Stimulated activated CD4-positive, alpha-beta T cell treated with anti-CD3 and anti-CD28 coated beads, Interleukin-4, amount 100 ng/mL, for 4 hours (primary cell): Measurements from ENCODE around the gene AHDC1.
"Not testable (repeated sequence)": the region's sequence is repeated elsewhere in the genome, so short reads cannot be mapped to it uniquely, and the experiment has no call there.

Source experiments
- DNase-seq, 2 experiments: peaks; one replicate each; pipeline ENCODE4 v3.0.0-alpha.2; 2020

Gene AHDC1

DNA sequence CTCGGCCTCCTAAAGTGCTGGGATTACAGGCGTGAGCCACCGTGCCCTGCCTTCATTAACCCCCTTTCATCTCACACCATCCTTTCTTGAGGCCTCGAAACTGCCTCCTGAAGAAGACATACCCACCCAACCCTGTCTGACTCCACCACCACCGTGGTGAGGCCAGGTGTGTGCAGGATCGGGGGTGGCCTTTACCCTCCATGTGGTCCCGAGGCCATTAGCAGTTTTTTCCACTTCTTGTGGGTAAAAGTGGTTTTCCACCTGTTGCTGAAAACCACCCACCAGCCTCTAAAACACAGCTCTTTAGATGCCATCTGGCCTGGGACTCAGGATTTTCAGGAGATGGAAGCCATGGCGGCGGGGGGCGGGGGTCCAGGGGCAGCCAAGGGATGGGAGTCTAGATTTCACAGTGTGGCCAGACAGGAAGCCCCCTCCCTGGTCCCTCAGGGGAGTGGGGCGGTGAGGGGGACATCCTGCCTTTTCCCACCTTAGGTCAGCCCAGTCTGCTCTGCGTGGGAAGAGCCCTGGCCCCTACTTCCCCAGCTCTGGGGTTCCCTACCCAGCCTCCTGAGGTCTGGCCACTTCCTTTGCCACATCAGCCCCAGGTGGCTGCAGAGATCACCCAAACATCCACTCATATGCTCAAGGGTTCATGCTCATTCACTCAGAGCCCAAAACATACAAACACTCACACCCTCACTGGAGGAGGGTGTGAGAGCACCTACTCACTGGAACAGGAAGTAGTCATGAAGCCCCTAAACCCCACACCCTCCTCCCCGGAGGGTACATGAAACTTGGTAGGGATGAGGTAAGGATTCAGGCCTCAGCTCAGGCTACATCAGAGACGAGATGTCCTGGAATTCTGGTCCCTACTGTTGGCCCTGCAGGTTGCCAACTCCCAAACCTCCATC is 28.7 kb upstream of the AHDC1 start:
- DNase-seq = peak; percentile 33 to 83

DNA sequence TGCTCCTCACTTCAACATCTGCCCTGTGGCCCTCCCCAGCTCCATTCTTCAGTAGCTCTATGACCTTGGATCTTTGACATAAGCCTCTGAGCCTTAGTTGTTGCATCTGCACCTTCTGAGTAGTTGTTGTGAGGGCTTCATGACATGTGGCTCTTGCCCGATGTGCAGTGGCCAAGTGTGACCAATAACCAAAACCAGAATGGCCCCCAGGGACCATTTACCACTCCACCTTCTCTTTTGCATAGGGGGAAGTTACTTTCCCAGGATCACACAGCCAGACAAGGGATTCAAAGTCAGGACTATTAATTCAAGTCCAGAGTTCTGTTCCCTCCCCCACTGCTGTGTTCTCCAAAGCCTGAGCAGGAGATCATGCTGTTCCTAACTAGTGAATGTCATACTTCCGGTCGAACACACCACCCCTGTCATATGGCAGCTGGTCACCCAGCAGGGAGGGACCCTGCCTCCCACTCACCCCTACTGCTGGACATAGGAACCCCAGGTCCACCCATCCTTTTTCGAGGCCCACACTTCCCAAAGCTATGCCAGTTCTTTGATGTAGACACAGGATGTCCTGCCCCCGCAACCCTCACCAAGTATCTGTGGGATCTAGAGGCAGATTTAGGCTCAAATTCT is 27.0 kb upstream of the AHDC1 start:
- DNase-seq = no peak

DNA sequence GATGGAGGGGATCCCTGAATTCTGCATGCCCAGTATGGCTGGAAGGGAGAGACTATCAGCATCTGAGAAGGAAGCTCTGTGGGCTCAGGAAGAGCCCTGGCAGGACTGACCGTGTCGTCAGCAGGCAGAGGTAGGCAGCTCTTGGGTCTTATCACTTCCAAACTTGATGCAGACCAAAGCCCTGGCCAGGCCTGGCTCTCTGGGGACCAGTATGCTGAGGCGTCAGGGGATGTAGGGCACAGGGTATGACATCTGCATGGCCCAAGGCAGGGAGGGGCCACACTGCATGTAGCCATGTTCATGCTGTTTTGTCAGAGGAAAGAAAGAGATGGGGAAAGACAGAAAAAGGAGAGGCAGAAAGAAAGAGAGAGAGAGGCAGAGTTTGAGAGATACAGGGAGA is 24.8 kb upstream of the AHDC1 start:
- DNase-seq = no peak

DNA sequence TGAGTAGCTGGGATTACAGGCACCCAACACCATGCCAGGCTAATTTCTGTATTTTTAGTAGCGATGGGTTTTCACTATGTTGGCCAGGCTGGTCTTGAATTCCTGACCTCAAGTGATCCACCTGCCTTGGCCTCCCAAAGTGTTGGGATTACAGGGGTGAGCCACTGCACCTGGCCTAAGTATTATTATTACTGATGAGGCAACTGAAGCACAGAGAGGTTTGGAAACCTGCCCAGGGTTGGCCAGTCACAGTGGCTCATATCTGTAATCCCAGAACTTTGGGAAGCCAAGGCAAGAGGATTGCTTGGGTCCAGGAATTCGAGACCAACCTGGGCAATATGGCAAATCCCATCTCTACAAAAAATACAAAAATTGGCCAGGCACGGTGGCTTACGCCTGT is 23.8 kb upstream of the AHDC1 start:
- not testable (repeated sequence) for DNase-seq

GRCh38 chr1:27627061-27627460 is 23.1 kb upstream of the AHDC1 start:
- no peak for DNase-seq

- no peak for DNase-seq
Observed at GRCh38 chr1:27626031-27626935, 22.3 kb upstream of the AHDC1 start.

- DNase-seq = no peak
Observed at GRCh38 chr1:27624467-27625178, 20.7 kb upstream of the AHDC1 start.

GRCh38 chr1:27623327-27624212 is 19.6 kb upstream of the AHDC1 start:
- DNase-seq = no peak

- DNase-seq = no peak
Observed at GRCh38 chr1:27622828-27623227, 18.9 kb upstream of the AHDC1 start.

DNA sequence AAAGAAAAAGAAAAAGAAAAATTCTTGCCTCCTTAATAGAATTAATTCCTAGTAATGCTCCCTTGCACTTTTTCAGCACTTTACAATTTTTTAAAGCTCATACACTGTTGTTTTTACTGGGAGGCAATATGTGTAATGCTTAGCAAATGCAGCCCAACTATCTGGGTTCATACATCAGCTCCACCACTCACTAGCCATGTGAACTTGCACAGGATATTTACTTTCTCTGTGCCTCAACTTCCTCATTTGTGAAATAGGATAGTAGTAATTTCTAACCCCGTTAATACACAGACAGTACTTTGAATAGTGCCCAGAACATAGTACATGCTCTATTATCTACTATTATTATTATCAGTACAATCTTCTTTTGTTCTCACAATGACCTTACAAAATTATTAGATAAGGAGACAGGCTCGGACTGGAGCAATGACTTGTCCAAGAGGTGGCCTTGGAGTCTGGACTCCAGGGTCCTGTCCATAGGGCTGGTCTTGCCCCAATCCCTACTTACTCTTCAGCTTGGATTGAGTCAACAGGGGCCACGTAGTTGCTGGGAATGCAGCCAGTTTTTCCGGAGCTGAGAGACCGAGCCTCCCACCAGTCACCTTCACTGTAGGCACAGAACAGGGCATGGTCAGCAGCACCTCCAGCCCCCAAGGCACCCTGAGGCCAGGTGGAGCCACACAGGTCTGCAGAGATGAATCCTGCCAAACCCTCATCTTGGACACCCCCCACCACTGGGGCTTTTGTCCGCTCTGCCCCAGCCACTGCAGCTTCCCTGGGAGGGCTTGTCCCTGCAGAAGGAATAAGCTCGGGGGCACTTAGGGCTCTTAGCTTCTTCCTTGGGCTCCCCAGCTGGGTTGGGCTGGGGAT is 17.3 kb upstream of the AHDC1 start:
- DNase-seq = no peak

DNA sequence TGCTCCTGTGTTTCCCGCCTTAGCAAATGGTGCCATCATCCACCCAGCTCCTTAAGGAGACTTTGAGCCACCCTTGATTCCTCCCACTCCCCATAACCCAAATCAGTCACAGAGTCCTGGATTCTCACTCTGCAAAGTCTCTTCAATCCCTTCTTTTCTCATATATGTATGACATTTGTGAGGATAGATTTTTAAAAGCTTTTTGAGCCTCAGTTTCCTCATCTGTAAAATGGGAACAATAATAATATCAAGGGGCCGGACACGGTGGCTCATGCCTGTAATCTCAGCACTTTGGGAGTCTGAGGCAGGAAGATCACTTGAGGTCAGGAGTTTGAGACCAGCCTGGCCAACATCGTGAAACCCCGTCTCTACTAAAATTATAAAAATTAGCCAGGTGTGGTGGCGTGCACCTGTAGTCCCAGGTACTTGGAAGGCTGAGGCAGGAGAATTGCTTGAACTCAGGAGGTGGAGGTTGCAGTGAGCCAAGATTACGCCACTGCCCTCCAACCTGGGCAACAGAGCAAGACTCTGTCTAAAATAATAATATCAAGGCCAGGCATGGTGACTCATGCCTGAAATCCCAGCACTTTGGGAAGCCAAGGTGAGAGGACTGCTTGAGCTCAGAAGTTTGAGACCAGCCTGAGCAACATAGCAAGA is 16.0 kb upstream of the AHDC1 start:
- not testable (repeated sequence) for DNase-seq

- no peak for DNase-seq
Observed at GRCh38 chr1:27618341-27619082, 14.6 kb upstream of the AHDC1 start.

DNA sequence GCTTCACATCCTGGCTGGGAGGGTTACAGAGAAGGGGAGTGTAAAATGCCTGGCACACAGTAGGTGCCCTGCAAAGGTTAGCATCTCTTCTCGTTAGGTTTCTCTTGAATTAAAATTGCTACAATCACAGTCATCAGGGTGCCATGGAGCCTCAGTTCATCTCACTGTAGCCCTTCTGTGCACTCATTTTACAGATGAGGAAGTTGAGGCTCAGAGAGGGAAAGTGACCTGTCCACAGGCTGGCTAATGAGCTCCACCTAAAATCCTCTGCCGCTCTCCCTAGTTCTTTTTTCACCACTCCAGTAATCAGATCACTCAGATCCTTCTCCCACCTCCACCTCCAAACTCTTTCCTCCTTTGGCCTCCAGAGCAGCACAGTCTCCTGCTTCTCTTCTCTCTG is 13.5 kb upstream of the AHDC1 start:
- DNase-seq = no peak

GRCh38 chr1:27616441-27616840 is 12.5 kb upstream of the AHDC1 start:
- no peak for DNase-seq

- DNase-seq = no peak
Observed at GRCh38 chr1:27615346-27616192, 11.6 kb upstream of the AHDC1 start.

DNA sequence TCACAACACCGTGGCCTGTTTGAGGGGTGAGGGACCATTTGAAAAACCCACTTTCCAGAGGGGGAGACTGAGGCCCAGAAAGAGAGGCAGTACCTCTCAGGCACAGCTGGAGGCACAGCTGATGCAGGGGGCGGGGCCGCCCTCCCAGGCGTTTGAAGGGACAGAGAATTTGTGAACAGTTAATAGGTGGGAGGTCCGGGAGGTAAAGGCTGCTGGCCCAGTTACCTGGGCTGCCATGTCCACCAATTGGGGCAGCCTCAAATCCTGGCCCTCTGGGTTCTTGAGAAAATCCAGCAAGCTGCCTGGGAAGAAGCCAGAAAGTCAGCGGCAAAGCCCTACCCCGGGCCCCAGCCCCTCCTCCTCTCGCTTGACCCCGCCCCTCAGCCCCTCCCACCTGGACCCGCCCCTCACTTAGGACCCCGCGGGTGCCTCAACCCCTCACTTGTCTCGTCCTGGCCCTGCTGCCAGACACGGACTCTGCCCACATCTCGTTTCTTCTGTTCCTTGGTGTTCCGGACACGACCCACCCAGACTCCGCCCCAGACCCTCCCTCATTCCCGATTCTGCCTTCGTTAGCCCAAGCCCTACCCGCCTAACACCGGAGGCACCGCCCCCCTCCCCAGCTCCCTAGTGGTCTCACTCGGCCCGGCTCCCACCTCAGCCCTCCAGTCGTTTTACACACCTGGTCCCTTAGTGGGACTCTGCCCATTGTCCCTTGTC is 10.8 kb upstream of the AHDC1 start:
- no peak for DNase-seq

DNA sequence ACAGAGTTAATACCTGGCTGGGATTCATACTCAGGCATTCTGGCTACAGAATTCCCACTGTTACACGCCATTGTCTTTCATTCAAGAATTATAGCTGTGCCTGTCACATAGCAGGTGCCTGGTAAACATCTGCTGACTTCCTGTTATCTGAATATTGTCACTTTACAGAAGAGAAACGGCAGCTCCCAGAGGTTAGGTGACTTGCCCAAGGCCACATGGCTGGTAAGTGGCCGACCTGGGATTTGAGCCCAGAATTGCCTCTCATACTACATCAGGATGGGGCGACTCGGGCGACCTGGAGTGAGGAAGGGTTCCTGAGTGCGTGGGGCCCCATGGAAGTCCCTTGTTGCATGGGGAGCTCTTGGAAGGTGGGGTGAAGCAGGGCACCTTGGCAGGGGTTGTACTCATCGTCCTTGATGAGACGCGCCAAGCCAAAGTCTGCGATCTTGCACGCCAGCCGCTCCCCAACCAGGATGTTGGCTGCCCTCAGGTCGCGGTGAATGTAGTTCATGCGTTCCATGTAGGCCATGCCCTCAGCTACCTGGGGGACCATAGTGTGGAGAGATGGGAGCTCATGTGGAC is 10.2 kb upstream of the AHDC1 start:
- DNase-seq = no peak
